B cell (primary cell): Measurements from ENCODE around the gene ELFN1. TPM values are rescaled to one million over a fixed set of nuclear protein-coding genes. Genes with fewer than 3 reads are reported as not detected.

ENCODE experiments used
- ATAC-seq: fragments of 200-7000 bp; cut with Tn5 transposase; one replicate; pipeline ENCODE4 v1.10.0; 2021; ENCODE audit warnings: low read depth, mild to moderate bottlenecking, moderate number of reproducible peaks, moderate library complexity
- CTCF ChIA-PET: fragments of 350-600 bp; sonication (Branson Sonifier 250); formaldehyde crosslinking; loops from one replicate; lab custom pipeline; 2021; ENCODE audit warnings: antibody characterized with exemption, inconsistent platforms; lab: Charles Lee
- POLR2A ChIA-PET: fragments of 350-600 bp; sonication (Branson Sonifier 250); formaldehyde crosslinking; loops from one replicate; lab custom pipeline; 2021; ENCODE audit warnings: antibody characterized with exemption; lab: Charles Lee
- DNase-seq: peaks from one replicate; pipeline ENCODE4 v3.0.0; 2013
- H2AFZ ChIP-seq: 2 replicates; pipeline ENCODE4 v1.6.1; 2012; ENCODE audit warnings: mild to moderate bottlenecking, low read depth, low read length; ENCODE audit not compliant: insufficient read depth, poor library complexity, severe bottlenecking
- H3K27ac ChIP-seq, 2 donors: 1 replicate in 1 of 2; 2 replicates in 1 of 2; pipeline ENCODE4 v1.5.1; 2012 to 2013; ENCODE audit warnings: low read length in 2 of 2, mild to moderate bottlenecking in 2 of 2, moderate library complexity in 1 of 2
- H3K27me3 ChIP-seq, 4 experiments: fragments of 200-600 bp in 1 of 4; sonication (generic) in 1 of 4; replicated peaks in 1 of 4; 1 replicate in 2 of 4; 2 replicates in 2 of 4; pipeline versions ENCODE4 v1.6.1 to v1.7.0; 2013 to 2016; ENCODE audit warnings: low read length in 3 of 4, mild to moderate bottlenecking in 2 of 4, mixed read lengths in 1 of 4, moderate library complexity in 1 of 4; ENCODE audit not compliant: insufficient read depth in 4 of 4, control insufficient read depth in 3 of 4; ENCODE audit errors: control extremely low read depth in 1 of 4
- H3K36me3 ChIP-seq, 2 experiments: replicated peaks in 1 of 2; 1 replicate in 1 of 2; 2 replicates in 1 of 2; pipeline versions ENCODE4 v1.6.1 to v1.7.1; 2013; ENCODE audit warnings: low read length in 1 of 2; ENCODE audit not compliant: insufficient read depth in 2 of 2, control insufficient read depth in 1 of 2; ENCODE audit errors: control extremely low read depth in 1 of 2, extremely low read depth in 1 of 2
- H3K4me1 ChIP-seq, 2 donors: fragments of 200-600 bp in 1 of 2; sonication (generic) in 1 of 2; 1 replicate in 1 of 2; 2 replicates in 1 of 2; pipeline versions ENCODE4 v1.5.1 to v1.6.1; 2013 to 2017; ENCODE audit warnings: low read length in 2 of 2; ENCODE audit not compliant: control insufficient read depth in 2 of 2, insufficient read depth in 2 of 2
- H3K4me2 ChIP-seq: replicated peaks from 2 replicates; pipeline ENCODE3; 2012; ENCODE audit warnings: mild to moderate bottlenecking, low read depth, low read length; ENCODE audit not compliant: poor library complexity, severe bottlenecking
- H3K4me3 ChIP-seq, 5 experiments: fragments of 200-600 bp in 1 of 5; sonication (generic) in 1 of 5; 1 replicate in 3 of 5; 2 replicates in 2 of 5; pipeline versions ENCODE4 v1.5.1 to v1.7.0; 2011 to 2016; ENCODE audit warnings: low read length in 4 of 5, mild to moderate bottlenecking in 4 of 5, low read depth in 2 of 5, control low read depth in 1 of 5, moderate library complexity in 1 of 5; ENCODE audit not compliant: insufficient read depth in 1 of 5; ENCODE audit errors: control extremely low read depth in 1 of 5, extremely low read depth in 1 of 5
- H3K79me2 ChIP-seq: fragments of 200-600 bp; sonication (generic); one replicate; pipeline ENCODE4 v1.6.0; 2016; ENCODE audit warnings: low read length; ENCODE audit not compliant: control insufficient read depth, insufficient read depth
- H3K9ac ChIP-seq: fragments of 200-600 bp; sonication (generic); 2 replicates; pipeline ENCODE4 v1.6.1; 2017; ENCODE audit warnings: mild to moderate bottlenecking, low read length, moderate library complexity
- H3K9me3 ChIP-seq, 3 donors: one replicate each; pipeline versions ENCODE4 v1.6.1 to v1.7.1; 2013; ENCODE audit warnings: low read length in 2 of 3; ENCODE audit not compliant: control insufficient read depth in 2 of 3, insufficient read depth in 1 of 3; ENCODE audit errors: control extremely low read depth in 1 of 3
- H4K20me1 ChIP-seq: 2 replicates; pipeline ENCODE4 v1.6.0; 2012; ENCODE audit warnings: mild to moderate bottlenecking, low read length; ENCODE audit not compliant: insufficient read depth, control insufficient read depth, poor library complexity, severe bottlenecking
- H3K27ac Mint-ChIP-seq: one replicate; pipeline ENCODE4 v1.8.0; 2021; ENCODE audit warnings: mixed read lengths
- H3K27me3 Mint-ChIP-seq: one replicate; pipeline ENCODE4 v1.8.0; 2021; ENCODE audit warnings: mixed read lengths
- H3K4me1 Mint-ChIP-seq: one replicate; pipeline ENCODE4 v1.8.0; 2021; ENCODE audit warnings: mixed read lengths
- H3K4me3 Mint-ChIP-seq: one replicate; pipeline ENCODE4 v1.8.0; 2021; ENCODE audit warnings: mixed read lengths
- H3K9me3 Mint-ChIP-seq: one replicate; pipeline ENCODE4 v1.8.0; 2022; ENCODE audit warnings: mixed read lengths; ENCODE audit not compliant: insufficient read depth
- EZH2 ChIP-seq: IDR thresholded peaks from 2 replicates; pipeline ENCODE4 v1.6.1; 2012; ENCODE audit warnings: borderline replicate concordance, low read depth, mild to moderate bottlenecking, moderate library complexity, low read length; ENCODE audit not compliant: insufficient read depth, poor library complexity, severe bottlenecking
- WGBS: methylation state at CpG from one replicate; pipeline ENCODE4 v1.1.5; 2013; ENCODE audit warnings: missing lambda C conversion rate; ENCODE audit not compliant: insufficient coverage; 5-methylcytosine and 5-hydroxymethylcytosine counted together
- intact Hi-C: fragments of 100-400 bp; cut with micrococcal nuclease; formaldehyde crosslinking; loops from one replicate; pipeline ENCODE4 v1.10.0; 2022
- polyA plus RNA-seq: library from polyadenylated mRNA; depleted of rRNA; stranded (reverse); fragments of >200 nt; gene quantifications from 2 replicates; pipeline ENCODE4 v1.2.3, GENCODE V29; 2012
- total RNA-seq, 2 donors: library from RNA; stranded (reverse); fragments of 120-200 nt in 1 of 2; gene quantifications; 1 replicate in 1 of 2; 2 replicates in 1 of 2; pipeline versions ENCODE4 v1.2.3 to v1.2.4, GENCODE V29; 2013 to 2022
- TF ChIP-seq, protein P1 (sequence below): fragments of 200-600 bp; IDR thresholded peaks from one replicate; pipeline ENCODE4 v1.8.0; 2022; ENCODE audit warnings: antibody characterized with exemption, mild to moderate bottlenecking

The ELFN1 gene
- total and polyA plus RNA-seq, 2 donors (not counting 1 experiment from before 2014, with no cell fraction given): 0.12 TPM; not detected in 1

DNA sequence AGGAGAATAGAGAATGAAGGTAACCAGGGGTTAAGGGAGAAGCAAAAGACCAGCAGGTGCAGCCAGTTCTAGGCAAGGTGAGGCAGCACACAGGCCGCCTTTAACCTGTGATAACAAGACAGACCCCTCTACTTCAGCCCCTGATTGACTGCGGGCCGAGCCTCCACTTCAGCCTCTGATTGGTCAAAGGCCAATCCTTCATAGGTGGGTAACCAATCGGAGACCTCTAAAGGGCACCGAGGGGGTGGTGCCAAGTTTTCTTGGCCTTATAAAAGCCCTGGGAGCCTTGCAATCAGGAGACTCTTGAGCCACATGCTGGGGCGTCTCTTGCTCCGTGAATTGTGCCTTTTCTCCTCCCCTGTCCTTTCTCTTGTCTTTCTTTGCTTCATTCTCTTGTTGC lies 98.8 kb downstream of the ELFN1 start:
- Mint-ChIP-seq H3K9me3 (peaks cover 6% of the 10 kb centered on the region), H3K4me1 (no peaks in the 10 kb centered on the region), H3K27ac (no peak overlapping the region), H3K27me3 (peaks cover 4% of the 10 kb centered on the region), H3K4me3 (no peak overlapping the region)
- Histone ChIP-seq H3K27ac (no peak overlapping the region), H3K36me3 (no peaks in the 10 kb centered on the region), H4K20me1 (no peaks in the 10 kb centered on the region), H3K4me3 (no peak overlapping the region), H3K9me3 (peaks cover 0 to 29% (median 0%) of the 10 kb centered on the region in 3 donors), H3K9ac (no peak overlapping the region), H3K4me2 (no peak overlapping the region), H2AFZ (no peak overlapping the region), H3K79me2 (no peaks in the 10 kb centered on the region), H3K4me1 (no peaks in the 10 kb centered on the region), H3K27me3 (peaks cover 0 to 4% (median 0%) of the 10 kb centered on the region in 4 experiments)
- POLR2A ChIA-PET: no interaction called here
- DNase-seq (no peak), ATAC-seq (no peak)
- TF ChIP-seq, protein P1, sequence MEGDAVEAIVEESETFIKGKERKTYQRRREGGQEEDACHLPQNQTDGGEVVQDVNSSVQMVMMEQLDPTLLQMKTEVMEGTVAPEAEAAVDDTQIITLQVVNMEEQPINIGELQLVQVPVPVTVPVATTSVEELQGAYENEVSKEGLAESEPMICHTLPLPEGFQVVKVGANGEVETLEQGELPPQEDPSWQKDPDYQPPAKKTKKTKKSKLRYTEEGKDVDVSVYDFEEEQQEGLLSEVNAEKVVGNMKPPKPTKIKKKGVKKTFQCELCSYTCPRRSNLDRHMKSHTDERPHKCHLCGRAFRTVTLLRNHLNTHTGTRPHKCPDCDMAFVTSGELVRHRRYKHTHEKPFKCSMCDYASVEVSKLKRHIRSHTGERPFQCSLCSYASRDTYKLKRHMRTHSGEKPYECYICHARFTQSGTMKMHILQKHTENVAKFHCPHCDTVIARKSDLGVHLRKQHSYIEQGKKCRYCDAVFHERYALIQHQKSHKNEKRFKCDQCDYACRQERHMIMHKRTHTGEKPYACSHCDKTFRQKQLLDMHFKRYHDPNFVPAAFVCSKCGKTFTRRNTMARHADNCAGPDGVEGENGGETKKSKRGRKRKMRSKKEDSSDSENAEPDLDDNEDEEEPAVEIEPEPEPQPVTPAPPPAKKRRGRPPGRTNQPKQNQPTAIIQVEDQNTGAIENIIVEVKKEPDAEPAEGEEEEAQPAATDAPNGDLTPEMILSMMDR: no peak
- TF ChIP-seq EZH2: no peak
- intact Hi-C loops: no loop called here
- CTCF ChIA-PET: no interaction called here
- 97% methylated on average over 7 of the region's 7 CpGs for WGBS

DNA sequence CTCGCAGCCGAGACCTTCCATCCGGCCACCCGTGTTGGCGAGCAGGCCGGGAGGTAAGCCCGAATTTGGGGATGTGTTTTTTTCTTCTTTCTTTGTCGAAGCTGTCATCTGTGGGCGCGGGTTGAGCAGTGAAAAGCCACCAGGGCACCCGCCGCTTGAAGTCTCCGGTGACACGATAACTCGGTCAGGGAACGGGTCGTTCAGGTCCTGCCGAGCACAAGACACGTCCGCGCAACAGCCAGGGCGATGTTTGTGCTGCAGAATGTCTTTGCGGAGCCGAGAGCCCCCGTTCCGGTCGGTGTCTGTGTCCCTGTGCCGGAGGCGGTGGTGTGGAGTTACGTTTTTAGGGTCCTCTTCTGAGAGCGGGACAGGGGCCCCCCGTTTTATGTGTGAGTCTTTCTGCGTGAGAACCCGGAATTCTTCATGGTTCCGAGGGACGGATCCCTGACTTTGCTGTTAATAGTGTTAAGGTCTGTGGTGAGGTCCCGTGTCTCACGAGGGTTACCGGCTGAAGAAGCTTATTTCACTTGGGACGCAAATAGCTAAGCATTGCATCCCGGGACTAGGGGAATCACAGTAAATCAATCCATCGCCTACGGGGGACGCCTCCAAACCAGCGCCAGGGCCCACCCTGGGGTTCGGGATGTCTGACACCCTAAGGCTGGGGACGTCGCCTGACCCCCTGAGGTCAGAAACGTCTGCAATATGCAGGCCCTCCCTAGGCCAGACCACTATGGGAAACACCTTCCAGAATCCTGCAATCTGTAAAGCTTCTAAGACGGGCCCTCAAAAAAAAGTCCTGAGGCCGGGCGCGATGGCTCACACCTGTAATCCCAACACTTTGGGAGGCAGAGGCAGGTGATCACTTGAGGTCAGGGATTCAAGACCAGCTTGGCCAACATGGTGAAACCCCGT lies 99.5 kb downstream of the ELFN1 start:
- intact Hi-C loops: no loop called here

More for the DNA sequence above, 99.5 kb downstream of the ELFN1 start:
- no peak overlapping the region for H2AFZ ChIP-seq
- peaks cover 0 to 4% (median 0%) of the 10 kb centered on the region in 4 experiments for H3K27me3 ChIP-seq
- H3K79me2 ChIP-seq: no peaks in the 10 kb centered on the region
- peaks cover 0 to 22% (median 0%) of the 10 kb centered on the region in 3 donors for H3K9me3 ChIP-seq
- ChIA-PET CTCF (no interaction called here), POLR2A (no interaction called here)
- Mint-ChIP-seq H3K4me3 (no peak overlapping the region), H3K27me3 (peaks cover 4% of the 10 kb centered on the region), H3K27ac (no peak overlapping the region), H3K9me3 (peaks cover 6% of the 10 kb centered on the region), H3K4me1 (no peaks in the 10 kb centered on the region)
- H4K20me1 ChIP-seq: no peaks in the 10 kb centered on the region
- H3K9ac ChIP-seq: no peak overlapping the region
- no peak for DNase-seq
- H3K27ac ChIP-seq: no peak overlapping the region
- no peaks in the 10 kb centered on the region for H3K4me1 ChIP-seq
- TF ChIP-seq, protein P1: no peak
- no peak for TF ChIP-seq EZH2
- WGBS: 92% methylated on average over 53 of the region's 54 CpGs
- no peak overlapping the region for H3K4me3 ChIP-seq
- H3K36me3 ChIP-seq: no peaks in the 10 kb centered on the region
- ATAC-seq: no peak
- H3K4me2 ChIP-seq: no peak overlapping the region
